HCEC 1CT (cell line): ENCODE data around the gene TCTA.
A peak's percentile ranks its signal among the peaks of the same experiment; 100 is the strongest.

ENCODE experiments used
- DNase-seq: peaks from one replicate; pipeline ENCODE4 v3.0.0-alpha.2; 2017

The TCTA gene

GRCh38 chr3:49410846-49411534, 1.2 kb upstream of the TCTA start:
- no peak for DNase-seq

GRCh38 chr3:49411535-49411967, 672 bp upstream of the TCTA start:
- peak; percentile 39 for DNase-seq

- no peak for DNase-seq
Measured at GRCh38 chr3:49412632-49413337, 562 bp downstream of the TCTA start.

GRCh38 chr3:49413338-49413734, 1.1 kb downstream of the TCTA start:
- DNase-seq, result no peak

- DNase-seq, result no peak
Measured at GRCh38 chr3:49414753-49415152, 2.5 kb downstream of the TCTA start.

- DNase-seq, result no peak
Measured at GRCh38 chr3:49415931-49416601, 3.8 kb downstream of the TCTA start.

- DNase-seq, result no peak
Measured at GRCh38 chr3:49416867-49417266, 4.6 kb downstream of the TCTA start.

GRCh38 chr3:49417516-49418120, 5.4 kb downstream of the TCTA start:
- no peak for DNase-seq

- DNase-seq, result no peak
Measured at GRCh38 chr3:49421890-49422378, 9.7 kb downstream of the TCTA start.

GRCh38 chr3:49422379-49423248, 10.4 kb downstream of the TCTA start, which contains the start of gene AMT:
AMT (minus strand) TSS chr3:49422473; CDS start chr3:49422450, 23 bp downstream.
- DNase-seq, result no peak

GRCh38 chr3:49424816-49425215, 12.6 kb downstream of the TCTA start:
- DNase-seq, result no peak

GRCh38 chr3:49427586-49427985, 15.4 kb downstream of the TCTA start:
- DNase-seq, result peak; percentile 31

- DNase-seq, result no peak
Measured at GRCh38 chr3:49428752-49429080, 16.5 kb downstream of the TCTA start.

GRCh38 chr3:49434731-49435130, 22.5 kb downstream of the TCTA start:
- no peak for DNase-seq

- no peak for DNase-seq
Measured at GRCh38 chr3:49445391-49445790, 33.2 kb downstream of the TCTA start.

- DNase-seq, result no peak
Measured at GRCh38 chr3:49453621-49454020, 41.4 kb downstream of the TCTA start.

GRCh38 chr3:49454458-49454857, 42.2 kb downstream of the TCTA start:
- no peak for DNase-seq

- DNase-seq, result no peak
Measured at GRCh38 chr3:49454898-49455681, 42.9 kb downstream of the TCTA start.

GRCh38 chr3:49456466-49456865, 44.2 kb downstream of the TCTA start:
- peak; percentile 16 for DNase-seq

- DNase-seq, result no peak
Measured at GRCh38 chr3:49460188-49460890, 48.1 kb downstream of the TCTA start.

- no peak for DNase-seq
Measured at GRCh38 chr3:49460956-49461355, 48.7 kb downstream of the TCTA start.
